Progenitor cell of endocrine pancreas (in vitro differentiated cells): Measurements from ENCODE around the gene SSTR5. TPM values are rescaled to one million over a fixed set of nuclear protein-coding genes. Genes with fewer than 3 reads are reported as not detected.

Experiments
- DNase-seq: peaks from one replicate; pipeline ENCODE4 v3.0.0; 2021; ENCODE audit warnings: low spot score; ENCODE audit not compliant: unreplicated experiment
- H3K27ac Mint-ChIP-seq: 2 replicates; pipeline ENCODE4 v1.8.0; 2021; ENCODE audit warnings: mild to moderate bottlenecking, moderate library complexity, mixed read lengths
- H3K27me3 Mint-ChIP-seq: 2 replicates; pipeline ENCODE4 v1.8.0; 2021; ENCODE audit warnings: mixed read lengths
- H3K36me3 Mint-ChIP-seq: 2 replicates; pipeline ENCODE4 v1.8.0; 2022; ENCODE audit warnings: mixed read lengths; ENCODE audit not compliant: insufficient read depth
- H3K4me1 Mint-ChIP-seq: 2 replicates; pipeline ENCODE4 v1.8.0; 2021; ENCODE audit warnings: low read depth, mixed read lengths
- H3K4me3 Mint-ChIP-seq: 2 replicates; pipeline ENCODE4 v1.8.0; 2021; ENCODE audit warnings: low read depth, mild to moderate bottlenecking, moderate library complexity, mixed read lengths
- H3K9me3 Mint-ChIP-seq: 2 replicates; pipeline ENCODE4 v1.8.0; 2021; ENCODE audit warnings: low read depth, mixed read lengths
- total RNA-seq: library from RNA; stranded (reverse); gene quantifications from 2 replicates; pipeline ENCODE4 v1.2.1, GENCODE V29; 2021
- TF ChIP-seq, protein P1 (sequence below): fragments of 200-600 bp; sonication (generic); IDR thresholded peaks from one replicate; pipeline ENCODE4 v1.5.0; 2021; ENCODE audit warnings: antibody characterized with exemption, mild to moderate bottlenecking; ENCODE audit not compliant: unreplicated experiment

SSTR5 gene
- total RNA-seq, 1 donor from 2014 or later, result 1.4 TPM

DNA sequence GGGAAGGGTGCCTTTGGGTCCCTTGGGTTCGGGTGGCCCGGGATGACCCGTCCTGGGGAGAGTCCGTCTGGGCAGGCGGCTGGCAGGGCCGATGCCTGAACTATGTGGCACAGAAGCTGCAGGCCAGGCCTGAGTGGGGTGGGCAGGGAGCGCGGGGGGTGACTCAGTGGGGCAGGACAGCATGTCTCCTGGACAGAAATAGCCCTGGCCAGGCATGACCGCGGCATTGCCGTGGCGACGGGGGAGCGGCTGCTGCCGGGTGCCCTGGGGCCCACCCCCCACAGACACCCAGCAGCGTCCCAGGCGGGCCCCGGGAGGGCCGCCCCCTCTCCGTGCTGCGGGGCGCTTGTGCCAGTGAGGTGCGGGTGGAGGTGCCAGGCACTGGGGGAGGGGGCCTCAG lies 25.3 kb downstream of the SSTR5 start:
- Mint-ChIP-seq H3K36me3 (no peaks in the 10 kb centered on the region), H3K27ac (no peak overlapping the region), H3K4me1 (peaks cover 1% of the 10 kb centered on the region), H3K27me3 (no peaks in the 10 kb centered on the region), H3K4me3 (no peak overlapping the region), H3K9me3 (no peaks in the 10 kb centered on the region)
- no peak for DNase-seq
- TF ChIP-seq, protein P1, sequence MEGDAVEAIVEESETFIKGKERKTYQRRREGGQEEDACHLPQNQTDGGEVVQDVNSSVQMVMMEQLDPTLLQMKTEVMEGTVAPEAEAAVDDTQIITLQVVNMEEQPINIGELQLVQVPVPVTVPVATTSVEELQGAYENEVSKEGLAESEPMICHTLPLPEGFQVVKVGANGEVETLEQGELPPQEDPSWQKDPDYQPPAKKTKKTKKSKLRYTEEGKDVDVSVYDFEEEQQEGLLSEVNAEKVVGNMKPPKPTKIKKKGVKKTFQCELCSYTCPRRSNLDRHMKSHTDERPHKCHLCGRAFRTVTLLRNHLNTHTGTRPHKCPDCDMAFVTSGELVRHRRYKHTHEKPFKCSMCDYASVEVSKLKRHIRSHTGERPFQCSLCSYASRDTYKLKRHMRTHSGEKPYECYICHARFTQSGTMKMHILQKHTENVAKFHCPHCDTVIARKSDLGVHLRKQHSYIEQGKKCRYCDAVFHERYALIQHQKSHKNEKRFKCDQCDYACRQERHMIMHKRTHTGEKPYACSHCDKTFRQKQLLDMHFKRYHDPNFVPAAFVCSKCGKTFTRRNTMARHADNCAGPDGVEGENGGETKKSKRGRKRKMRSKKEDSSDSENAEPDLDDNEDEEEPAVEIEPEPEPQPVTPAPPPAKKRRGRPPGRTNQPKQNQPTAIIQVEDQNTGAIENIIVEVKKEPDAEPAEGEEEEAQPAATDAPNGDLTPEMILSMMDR, result no peak

DNA sequence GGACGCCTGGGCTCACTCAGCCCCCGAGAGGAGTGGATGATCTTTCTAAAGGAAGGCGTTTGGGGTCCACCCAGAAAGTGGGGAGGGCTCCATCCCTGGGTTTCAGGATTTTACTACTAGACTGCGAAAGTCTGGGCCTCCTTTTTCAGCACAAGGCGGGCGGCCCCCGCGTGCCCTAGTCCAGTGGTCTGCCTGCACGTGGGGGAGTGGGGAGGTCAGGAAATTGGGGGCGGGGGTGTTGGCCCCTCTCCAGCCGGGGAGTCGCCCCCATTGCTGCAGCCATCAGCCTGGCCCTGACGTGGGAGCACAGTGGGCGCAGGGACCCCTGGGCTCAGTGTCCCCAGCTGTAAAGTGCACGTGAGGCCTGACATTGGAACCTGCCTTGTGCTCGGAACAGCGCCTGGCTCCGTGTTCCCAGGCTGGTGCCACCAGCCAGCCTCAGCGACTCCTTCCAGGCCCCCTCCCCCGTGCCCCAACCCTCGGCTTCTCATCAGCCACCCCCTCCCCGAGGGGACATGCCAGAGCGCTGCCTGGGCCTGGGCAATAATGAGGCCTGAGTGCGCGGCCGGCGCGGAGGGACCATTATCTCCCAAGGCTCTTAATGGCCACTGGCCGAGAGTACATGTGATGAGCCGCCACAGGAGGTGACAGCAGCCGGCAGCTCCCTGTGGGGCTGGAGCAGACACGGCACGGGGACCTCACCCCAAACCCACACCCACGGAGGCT lies 25.9 kb downstream of the SSTR5 start:
- Mint-ChIP-seq H3K4me3 (no peak overlapping the region), H3K27ac (no peak overlapping the region), H3K27me3 (no peaks in the 10 kb centered on the region), H3K4me1 (peaks cover 1% of the 10 kb centered on the region), H3K9me3 (no peaks in the 10 kb centered on the region), H3K36me3 (no peaks in the 10 kb centered on the region)
- DNase-seq, result no peak
- TF ChIP-seq, protein P1, result no peak

DNA sequence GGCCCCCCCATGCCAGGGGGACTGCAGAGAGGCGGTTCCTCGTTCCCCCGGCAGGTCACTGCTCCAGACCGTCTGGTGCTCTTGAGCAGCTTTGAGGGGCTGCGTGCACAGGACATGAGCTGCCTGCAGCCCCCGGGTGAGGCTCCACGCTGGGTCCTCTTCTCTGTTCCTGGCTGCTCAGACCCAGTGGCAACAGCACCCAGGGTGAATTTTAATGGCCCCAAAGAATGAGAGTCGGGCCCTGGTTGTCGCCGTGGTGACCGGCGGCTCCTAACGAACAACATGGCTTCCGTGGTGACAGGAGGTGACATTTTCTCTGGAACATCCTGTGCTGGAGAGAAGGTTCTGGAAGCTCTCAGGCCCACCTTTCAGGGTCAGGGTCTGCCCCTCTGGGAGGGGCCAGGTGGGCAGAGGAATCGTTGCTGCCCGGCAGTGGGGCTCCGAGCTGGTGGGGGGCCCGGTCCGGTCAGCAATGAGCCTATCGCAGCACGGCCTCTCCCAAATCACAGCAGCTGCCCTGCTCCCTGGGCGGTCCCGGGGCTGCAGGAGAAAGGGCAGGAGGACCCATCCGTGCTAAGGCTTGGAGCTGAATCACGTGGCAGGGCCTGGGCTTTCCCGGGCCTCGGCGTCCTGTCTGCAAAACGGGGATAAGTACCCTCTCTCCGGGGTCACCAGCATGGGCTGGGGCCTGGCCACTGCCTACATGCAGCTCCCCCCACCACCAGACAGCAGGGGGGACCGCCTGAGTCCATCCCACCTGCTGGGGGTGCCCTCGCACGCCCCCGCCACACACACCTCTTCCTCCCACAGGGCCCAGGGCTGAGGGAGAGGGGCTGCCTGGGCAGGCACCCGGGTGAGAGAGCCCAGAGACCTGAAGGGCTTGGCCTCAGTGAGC lies 26.9 kb downstream of the SSTR5 start:
- no peak for DNase-seq
- Mint-ChIP-seq H3K4me1 (peaks cover 1% of the 10 kb centered on the region), H3K27me3 (peaks cover 3% of the 10 kb centered on the region), H3K36me3 (no peaks in the 10 kb centered on the region), H3K9me3 (no peaks in the 10 kb centered on the region), H3K4me3 (no peak overlapping the region), H3K27ac (no peak overlapping the region)
- TF ChIP-seq, protein P1, result no peak

DNA sequence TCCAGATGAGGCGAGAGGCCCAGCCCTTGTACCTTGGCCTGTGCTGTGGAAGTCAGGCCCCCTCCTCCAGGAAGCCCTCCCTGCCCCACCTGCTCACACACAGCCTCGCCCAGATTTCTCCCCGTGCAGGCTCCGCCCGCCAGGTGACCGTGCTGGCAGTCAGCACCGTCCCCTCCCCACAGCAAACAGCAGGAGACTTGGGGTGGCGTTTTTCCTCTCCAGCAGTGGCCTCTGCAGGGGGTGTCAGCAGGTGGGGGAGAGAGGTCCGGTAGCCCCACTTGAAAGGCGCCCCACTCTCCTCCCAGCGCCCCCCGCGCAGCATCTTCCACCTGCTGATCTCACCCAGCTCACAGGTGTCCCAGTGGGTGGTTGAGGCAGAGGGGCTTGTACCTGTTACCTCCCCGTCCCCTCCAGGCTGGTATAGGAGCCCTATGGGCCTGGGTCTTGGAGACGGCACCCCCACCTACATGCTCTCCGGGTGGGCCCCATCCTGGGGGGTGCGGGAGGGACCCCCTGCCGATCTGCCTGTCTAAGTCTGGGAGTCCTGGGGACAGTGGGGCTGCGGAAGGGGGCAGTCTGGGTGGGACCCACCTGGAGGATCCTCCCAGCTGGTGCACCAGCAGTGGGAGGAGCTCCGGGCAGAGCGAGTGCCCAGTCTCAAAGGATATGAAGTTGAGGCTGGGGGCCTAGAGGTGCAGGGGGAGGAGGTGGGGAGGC lies 27.7 kb downstream of the SSTR5 start:
- H3K4me1 Mint-ChIP-seq, result peaks cover 1% of the 10 kb centered on the region
- TF ChIP-seq, protein P1, result no peak
- H3K27me3 Mint-ChIP-seq, result peaks cover 10% of the 10 kb centered on the region
- no peaks in the 10 kb centered on the region for H3K36me3 Mint-ChIP-seq
- H3K27ac Mint-ChIP-seq, result no peak overlapping the region
- no peaks in the 10 kb centered on the region for H3K9me3 Mint-ChIP-seq
- DNase-seq, result no peak
- no peak overlapping the region for H3K4me3 Mint-ChIP-seq

DNA sequence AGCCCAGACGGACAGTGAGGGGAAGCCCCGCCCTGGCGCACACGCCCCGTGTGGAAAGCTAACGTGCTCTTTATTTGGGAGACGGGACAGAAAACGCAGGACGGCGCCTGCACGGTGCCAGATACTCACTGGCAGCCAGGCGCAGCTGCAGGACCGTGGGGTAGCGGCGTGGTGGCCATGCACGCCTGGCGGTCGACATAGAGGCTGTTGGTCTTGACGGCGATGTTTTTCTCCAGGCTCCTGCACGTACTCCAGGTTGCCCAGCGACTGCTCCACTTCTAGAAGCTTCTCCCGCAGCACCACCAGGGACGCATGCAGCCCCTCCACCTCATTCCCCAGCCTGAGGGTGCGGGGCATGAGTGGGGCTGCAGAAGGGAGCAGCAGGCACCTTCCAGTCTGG lies 28.6 kb downstream of the SSTR5 start:
- Mint-ChIP-seq H3K36me3 (no peaks in the 10 kb centered on the region), H3K9me3 (no peaks in the 10 kb centered on the region), H3K4me1 (peaks cover 1% of the 10 kb centered on the region), H3K4me3 (no peak overlapping the region), H3K27me3 (peaks cover 10% of the 10 kb centered on the region), H3K27ac (no peak overlapping the region)
- TF ChIP-seq, protein P1, result no peak
- no peak for DNase-seq
